ENCODE data around the gene KCND1.
A peak's percentile ranks its signal among the peaks of the same experiment; 100 is the strongest.

Gene KCND1

GRCh38 chrX:48913605-48914366 lies 57.9 kb downstream of the KCND1 start:
- no peak for DNase-seq (ENCODE audit: low spot score)

DNA sequence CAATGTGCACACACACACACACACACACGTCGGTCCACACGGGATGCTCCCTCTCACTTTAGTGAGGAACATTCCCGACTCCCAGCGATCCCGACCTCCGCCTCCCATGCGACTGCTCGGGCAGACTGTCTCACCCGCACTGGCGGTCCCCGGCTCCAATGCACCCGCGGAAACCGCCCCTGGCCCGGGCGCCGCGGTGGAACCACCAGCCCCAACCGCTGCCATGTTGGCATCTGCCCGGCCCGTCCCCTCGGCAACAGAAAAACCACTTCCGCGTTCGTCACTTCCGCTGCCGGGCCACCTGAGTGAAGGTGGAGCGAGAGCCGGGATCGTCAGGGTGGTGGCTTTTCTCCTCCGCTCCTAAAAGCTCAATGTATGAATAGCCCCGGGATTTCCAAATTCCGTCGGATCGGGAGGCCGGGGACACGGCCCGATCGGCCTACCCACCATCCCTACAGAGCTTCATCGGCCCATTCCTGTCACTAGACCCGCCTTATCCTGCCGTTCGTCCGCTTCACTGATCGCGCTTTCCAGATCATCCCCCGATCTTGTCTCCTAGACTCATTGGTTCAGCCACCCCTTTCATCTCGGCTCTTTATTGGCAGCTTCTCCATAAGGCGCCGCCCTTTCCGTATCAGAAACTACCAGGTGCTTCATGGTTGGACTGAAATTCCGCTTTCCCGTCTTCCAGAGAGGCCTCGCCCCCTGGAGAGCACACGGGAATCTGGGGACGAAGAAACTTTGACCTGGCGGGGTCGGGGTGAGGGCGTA lies 60.0 kb downstream of the KCND1 start, which contains the start of gene SLC35A2:
Gene SLC35A2 (minus strand): TSS at position 235 of the 771 bp plus-strand sequence. CDS start 10 bp downstream, at position 225.
- peak; percentile 79 for DNase-seq (ENCODE audit: low spot score)

Small RNA genes lying within 50 kb of the gene (small RNA-seq; reads per million reads assigned to genes)
- 0 to 0.04 reads per million in 2 experiments for gene RNU6-722P
